Measurements from ENCODE around the gene LYST. TPM values are rescaled to one million over a fixed set of nuclear protein-coding genes. Genes with fewer than 3 reads are reported as not detected.
"Not testable (repeated sequence)": the region's sequence is repeated elsewhere in the genome, so short reads cannot be mapped to it uniquely, and the experiment has no call there.

Gene LYST
- total and polyA plus RNA-seq, 10 of the 15 experiments (the other 5 are each of a cell fraction or from before 2014, with no cell fraction given): 3.3 to 28.1 (median 5.6) TPM

GRCh38 chr1:235907187-235907896 is 40.6 kb upstream of the LYST start (continued):
- no peak for TF ChIP-seq SUPT20H (IDR thresholded peaks at IDR 0.05; ENCODE audit: borderline replicate concordance, control insufficient read depth, low read depth, low read length)
- TF ChIP-seq FOXK2 (IDR thresholded peaks at IDR 0.05): no peak
- no peak for TF ChIP-seq FOS (IDR thresholded peaks at IDR 0.05; ENCODE audit: borderline replicate concordance, extremely low read depth, insufficient read length)
- TF ChIP-seq BACH1 (IDR thresholded peaks at IDR 0.05; ENCODE audit: borderline replicate concordance): no peak

- POLR2A ChIA-PET: interaction anchor here (0.9 to 1.8 kb wide), 4 partner anchors 10 to 21 kb away, joined by 3 to 6 read pairs (median 5); no protein-coding TSS in a partner anchor
- no peak overlapping the region for H3K27ac ChIP-seq (ENCODE audit: control insufficient read depth, insufficient read depth)
- no peaks in the 10 kb centered on the region for H3K79me2 ChIP-seq (ENCODE audit: control insufficient read depth, insufficient read depth, low read length)
- no peak overlapping the region for H3K4me3 ChIP-seq
- DNase-seq (ENCODE audit: low read depth, low spot score) (no peak), ATAC-seq (no peak), FAIRE-seq (no peak)
- TF ChIP-seq SKIL (IDR thresholded peaks at IDR 0.05; ENCODE audit: low read depth, poor library complexity, severe bottlenecking): no peak
- TF ChIP-seq BMI1 (IDR thresholded peaks at IDR 0.05; ENCODE audit: borderline replicate concordance): no peak
- TF ChIP-seq LARP7 (IDR thresholded peaks at IDR 0.05): no peak
- no peak for TF ChIP-seq ZBTB11 (CRISPR knock-in tag; IDR thresholded peaks at IDR 0.05)
- no peak overlapping the region for H3K4me2 ChIP-seq (ENCODE audit: control insufficient read depth, insufficient read depth)
- H4K20me1 ChIP-seq (ENCODE audit: control insufficient read depth, insufficient read depth): no peaks in the 10 kb centered on the region
- in situ Hi-C loops (cut with MboI): no loop called here
- RAD21 ChIA-PET (ENCODE audit: unreplicated experiment): interaction anchor here (1.2 to 1.4 kb wide), 2 partner anchors 63 to 65 kb away, joined by 4 read pairs; no protein-coding TSS in a partner anchor
- 79% methylated on average over 5 of the region's 5 CpGs for WGBS (ENCODE audit: insufficient coverage, insufficient replicate concordance, low lambda C conversion rate, missing lambda C conversion rate)
- no peaks in the 10 kb centered on the region for H3K9me3 ChIP-seq (replicated peaks; ENCODE audit: control insufficient read depth, insufficient read depth, low read length)
- peaks cover 4% of the 10 kb centered on the region; the same call in 1 of the 2 replicates for H3K4me1 ChIP-seq (ENCODE audit: control insufficient read depth, insufficient read depth, low read length)
- no peak overlapping the region for H2AFZ ChIP-seq (ENCODE audit: control insufficient read depth, low read depth, low read length)
- CTCF ChIA-PET: interaction anchor here (0.8 to 2.4 kb wide), 8 partner anchors 9 to 64 kb away, joined by 3 to 8 read pairs (median 5); partner anchors contain the start of gene LYST
- H3K36me3 ChIP-seq (ENCODE audit: control insufficient read depth in 2 of 2, insufficient read depth in 2 of 2, low read length in 1 of 2): no peaks in the 10 kb centered on the region
- BruUV-seq (replicated peaks): no TSS peak
- SMC1A ChIA-PET (ENCODE audit: uncharacterized antibody, unreplicated experiment): interaction anchor here (0.9 to 3.2 kb wide), 11 partner anchors 9 to 65 kb away, joined by 3 to 24 read pairs (median 4); no protein-coding TSS in a partner anchor
- H3K27me3 ChIP-seq (replicated peaks in 1 of 2; ENCODE audit: control insufficient read depth in 2 of 2, insufficient read depth in 2 of 2, low read length in 1 of 2): no peaks in the 10 kb centered on the region
- intact Hi-C loops (cut with micrococcal nuclease; ENCODE audit: unreplicated experiment): no loop called here
- H3K9ac ChIP-seq (ENCODE audit: control insufficient read depth, insufficient read depth, low read length): no peak overlapping the region
Measured at GRCh38 chr1:235906436-235906835, 39.7 kb upstream of the LYST start.

- CTCF ChIA-PET; H2AFZ ChIP-seq (ENCODE audit: control insufficient read depth, low read depth, low read length); ATAC-seq; H3K4me3 ChIP-seq; H3K9ac ChIP-seq (ENCODE audit: control insufficient read depth, insufficient read depth, low read length); H3K27ac ChIP-seq (ENCODE audit: control insufficient read depth, insufficient read depth); in situ Hi-C loops (cut with MboI); FAIRE-seq; H3K4me2 ChIP-seq (ENCODE audit: control insufficient read depth, insufficient read depth); H3K4me1 ChIP-seq (ENCODE audit: control insufficient read depth, insufficient read depth, low read length); H3K9me3 ChIP-seq (replicated peaks; ENCODE audit: control insufficient read depth, insufficient read depth, low read length); RAD21 ChIA-PET (ENCODE audit: unreplicated experiment); DNase-seq (ENCODE audit: low read depth, low spot score); H3K27me3 ChIP-seq (replicated peaks in 1 of 2; ENCODE audit: control insufficient read depth in 2 of 2, insufficient read depth in 2 of 2, low read length in 1 of 2); intact Hi-C loops (cut with micrococcal nuclease; ENCODE audit: unreplicated experiment); H3K79me2 ChIP-seq (ENCODE audit: control insufficient read depth, insufficient read depth, low read length); H4K20me1 ChIP-seq (ENCODE audit: control insufficient read depth, insufficient read depth); BruUV-seq (replicated peaks); H3K36me3 ChIP-seq (ENCODE audit: control insufficient read depth in 2 of 2, insufficient read depth in 2 of 2, low read length in 1 of 2): not testable (repeated sequence)
- ChIA-PET POLR2A (interaction anchor here (1.4 kb wide), 1 partner anchor 10 kb away, joined by 8 read pairs; no protein-coding TSS in a partner anchor), SMC1A (ENCODE audit: uncharacterized antibody, unreplicated experiment) (interaction anchor here (0.9 to 1.6 kb wide), 3 partner anchors 13 to 68 kb away, joined by 4 read pairs; no protein-coding TSS in a partner anchor)
- WGBS (ENCODE audit: insufficient coverage, insufficient replicate concordance, low lambda C conversion rate, missing lambda C conversion rate): 30% methylated on average over 2 of the region's 2 CpGs
Measured at GRCh38 chr1:235903809-235904208, 37.1 kb upstream of the LYST start.
